PC-3 (cell line): Measurements from ENCODE around the gene SLC51B. TPM values are rescaled to one million over a fixed set of nuclear protein-coding genes. Genes with fewer than 3 reads are reported as not detected.

Experiments
- ATAC-seq: fragments of 200-7000 bp; cut with Tn5 transposase; 2 replicates; pipeline ENCODE4 v1.9.1; 2020; ENCODE audit warnings: mild to moderate bottlenecking, moderate library complexity
- BruUV-seq: library from RNA; stranded (reverse); fragments of 400-500 nt; replicated peaks from 2 replicates; lab custom pipeline; 2021; lab: Mats Ljungman, UMichigan
- CTCF ChIA-PET: fragments of 300-600 bp; sonication (Branson Sonifier 250); formaldehyde crosslinking; loops from one replicate; lab custom pipeline; 2022; ENCODE audit warnings: antibody characterized with exemption; lab: Charles Lee
- POLR2A ChIA-PET: fragments of 300-600 bp; sonication (Branson Sonifier 250); formaldehyde crosslinking; loops from one replicate; lab custom pipeline; 2022; ENCODE audit warnings: antibody characterized with exemption; ENCODE audit not compliant: unreplicated experiment; lab: Charles Lee
- DNase-seq: peaks from one replicate; pipeline ENCODE4 v3.0.0-alpha.2; 2015
- H2AFZ ChIP-seq: fragments of 300-600 bp; sonication (generic); 2 replicates; pipeline ENCODE4 v1.6.0; 2016; ENCODE audit warnings: antibody characterized with exemption, low read length
- H3F3A ChIP-seq: fragments of 300-600 bp; sonication (generic); one replicate; pipeline ENCODE4 v1.6.0; 2017; ENCODE audit warnings: antibody characterized with exemption, low read length, control low read depth, mild to moderate bottlenecking; ENCODE audit not compliant: unreplicated experiment
- H3K27ac ChIP-seq: fragments of 300-600 bp; sonication (generic); 2 replicates; pipeline ENCODE4 v1.5.1; 2016; ENCODE audit warnings: mild to moderate bottlenecking, low read length
- H3K27me3 ChIP-seq: fragments of 300-600 bp; sonication (generic); 2 replicates; pipeline ENCODE4 v1.6.1; 2016; ENCODE audit warnings: low read length, mixed read lengths
- H3K36me3 ChIP-seq: fragments of 300-600 bp; sonication (generic); 2 replicates; pipeline ENCODE4 v1.6.1; 2016; ENCODE audit warnings: low read depth, mixed run types, low read length, mixed read lengths
- H3K4me1 ChIP-seq: fragments of 300-600 bp; sonication (generic); 2 replicates; pipeline ENCODE4 v1.5.1; 2016; ENCODE audit warnings: low read length; ENCODE audit not compliant: insufficient read depth
- H3K4me2 ChIP-seq: fragments of 300-600 bp; sonication (generic); 2 replicates; pipeline ENCODE4 v1.6.0; 2016; ENCODE audit warnings: low read length
- H3K4me3 ChIP-seq: fragments of 300-600 bp; sonication (generic); 2 replicates; pipeline ENCODE4 v1.5.1; 2016; ENCODE audit warnings: mild to moderate bottlenecking, low read length, mixed read lengths
- H3K79me2 ChIP-seq: fragments of 300-600 bp; sonication (generic); 2 replicates; pipeline ENCODE4 v1.6.1; 2017; ENCODE audit warnings: low read length, mixed read lengths
- H3K9ac ChIP-seq: fragments of 300-600 bp; sonication (generic); 2 replicates; pipeline ENCODE4 v1.6.0; 2016; ENCODE audit warnings: mild to moderate bottlenecking, low read length
- H3K9me2 ChIP-seq: fragments of 300-600 bp; sonication (generic); replicated peaks from 2 replicates; pipeline ENCODE4 v1.6.1; 2016; ENCODE audit warnings: mixed run types, low read length, mixed read lengths
- H3K9me3 ChIP-seq: fragments of 300-600 bp; sonication (generic); 2 replicates; pipeline ENCODE4 v1.6.1; 2016; ENCODE audit warnings: low read length, mixed read lengths
- H4K20me1 ChIP-seq: fragments of 300-600 bp; sonication (generic); 2 replicates; pipeline ENCODE4 v1.6.1; 2016; ENCODE audit warnings: low read length, mixed read lengths
- EZH2 ChIP-seq: fragments of 300-600 bp; sonication (generic); IDR thresholded peaks from one replicate; pipeline ENCODE4 v1.6.1; 2017; ENCODE audit warnings: antibody characterized with exemption, mild to moderate bottlenecking, low read length; ENCODE audit not compliant: unreplicated experiment
- EZH2phosphoT487 ChIP-seq: fragments of 300-600 bp; sonication (generic); IDR thresholded peaks from 2 replicates; pipeline ENCODE4 v1.6.1; 2018; ENCODE audit warnings: mild to moderate bottlenecking, antibody characterized with exemption, low read length, borderline replicate concordance
- intact Hi-C: fragments of 100-400 bp; cut with micrococcal nuclease; formaldehyde crosslinking; loops from 2 replicates; pipeline ENCODE4 v1.9.0; 2023
- total RNA-seq: library from RNA; depleted of rRNA; stranded (reverse); fragments of >200 nt; gene quantifications from 2 replicates; pipeline ENCODE4 v1.2.3, GENCODE V29; 2014
- TF ChIP-seq, protein P1 (sequence below): fragments of 300-600 bp; sonication (generic); conservative IDR thresholded peaks from 2 replicates; pipeline ENCODE4 v1.5.1; 2017; ENCODE audit warnings: antibody characterized with exemption, low read depth, mild to moderate bottlenecking, low read length

The SLC51B gene
- total RNA-seq, 1 experiment from 2014 or later = not detected

DNA sequence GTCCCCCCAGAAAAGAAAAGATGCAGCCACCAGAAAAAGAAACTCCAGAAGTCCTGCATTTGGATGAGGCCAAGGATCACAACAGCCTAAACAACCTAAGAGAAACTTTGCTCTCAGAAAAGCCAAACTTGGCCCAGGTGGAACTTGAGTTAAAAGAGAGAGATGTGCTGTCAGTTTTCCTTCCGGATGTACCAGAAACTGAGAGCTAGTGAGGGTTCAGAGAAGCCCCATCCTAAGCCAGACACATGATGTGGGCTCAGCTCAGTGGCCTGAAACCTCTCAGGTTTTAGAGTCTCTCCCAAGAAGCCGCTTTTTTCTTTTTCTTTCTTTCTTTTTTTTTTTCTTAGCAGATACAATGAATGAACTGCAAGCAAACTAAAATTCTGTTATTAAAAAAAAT is 7.8 kb downstream of the SLC51B start:
- ATAC-seq = no peak

DNA sequence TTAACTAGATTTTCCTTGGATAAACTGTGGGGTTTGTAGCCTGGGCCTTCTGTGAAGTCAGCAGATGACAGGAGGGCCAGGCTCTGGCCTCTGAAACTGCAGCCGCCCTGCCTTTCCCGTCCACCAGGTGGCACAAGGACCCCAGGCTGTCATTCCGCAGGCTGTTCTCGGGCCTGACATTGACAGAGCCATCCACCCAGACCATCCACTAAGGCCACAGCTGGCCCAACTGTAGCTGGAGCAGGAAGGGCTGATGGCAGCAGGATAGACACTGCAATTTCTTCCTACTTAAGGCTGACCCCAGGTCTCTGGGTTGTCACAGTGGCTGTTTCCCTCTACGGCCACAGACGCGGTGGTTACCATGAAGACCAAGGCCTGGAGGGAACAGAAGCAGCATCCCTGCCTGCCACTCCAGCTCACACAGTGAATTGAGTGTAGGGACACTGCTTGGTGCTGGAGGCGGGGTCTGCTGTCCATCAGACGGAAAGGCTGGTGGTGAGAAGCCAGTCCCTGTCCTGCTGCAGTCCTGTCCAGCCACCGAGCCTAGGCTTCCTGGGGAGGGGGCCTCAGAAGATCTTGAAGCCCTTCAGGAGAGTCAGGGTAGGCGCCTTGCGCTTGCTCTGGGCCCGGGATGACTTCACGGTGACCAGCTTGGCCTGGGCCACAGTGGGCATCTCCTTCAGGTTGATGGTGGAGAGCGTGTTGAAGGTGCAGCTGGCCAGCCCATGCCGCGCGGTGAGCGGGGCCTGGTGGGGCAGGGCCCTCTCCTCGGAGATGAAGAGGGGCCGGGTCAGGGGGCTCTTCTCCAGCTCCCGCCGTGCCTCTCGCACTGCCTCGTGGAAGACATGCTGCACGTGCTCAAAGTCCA is 9.4 kb downstream of the SLC51B start:
- CTCF ChIA-PET = interaction anchor here (0.5 to 0.6 kb wide), 3 partner anchors 85 to 250 kb away, joined by 4 to 7 read pairs (median 5); partner anchors contain the start of genes CLPX and RNU5B-1
- POLR2A ChIA-PET = interaction anchor here (0.6 kb wide), 1 partner anchor 232 kb away, joined by 3 read pairs; the partner anchor contains the start of gene PARP16
- peak; percentile 80 for ATAC-seq
- H3K27ac ChIP-seq = no peak overlapping the region
- no peaks in the 10 kb centered on the region for H3F3A ChIP-seq
- no peaks in the 10 kb centered on the region for H3K27me3 ChIP-seq
- H3K9ac ChIP-seq = no peak overlapping the region
- no peak overlapping the region for H2AFZ ChIP-seq
- H4K20me1 ChIP-seq = no peaks in the 10 kb centered on the region
- intact Hi-C loops = loop anchor here (1.0 to 10.0 kb wide), 3 partner anchors 21 to 220 kb away; no protein-coding TSS in a partner anchor
- H3K4me1 ChIP-seq = peaks cover 22% of the 10 kb centered on the region
- TF ChIP-seq EZH2phosphoT487 (no peak), EZH2 (no peak)
- TF ChIP-seq, protein P1, sequence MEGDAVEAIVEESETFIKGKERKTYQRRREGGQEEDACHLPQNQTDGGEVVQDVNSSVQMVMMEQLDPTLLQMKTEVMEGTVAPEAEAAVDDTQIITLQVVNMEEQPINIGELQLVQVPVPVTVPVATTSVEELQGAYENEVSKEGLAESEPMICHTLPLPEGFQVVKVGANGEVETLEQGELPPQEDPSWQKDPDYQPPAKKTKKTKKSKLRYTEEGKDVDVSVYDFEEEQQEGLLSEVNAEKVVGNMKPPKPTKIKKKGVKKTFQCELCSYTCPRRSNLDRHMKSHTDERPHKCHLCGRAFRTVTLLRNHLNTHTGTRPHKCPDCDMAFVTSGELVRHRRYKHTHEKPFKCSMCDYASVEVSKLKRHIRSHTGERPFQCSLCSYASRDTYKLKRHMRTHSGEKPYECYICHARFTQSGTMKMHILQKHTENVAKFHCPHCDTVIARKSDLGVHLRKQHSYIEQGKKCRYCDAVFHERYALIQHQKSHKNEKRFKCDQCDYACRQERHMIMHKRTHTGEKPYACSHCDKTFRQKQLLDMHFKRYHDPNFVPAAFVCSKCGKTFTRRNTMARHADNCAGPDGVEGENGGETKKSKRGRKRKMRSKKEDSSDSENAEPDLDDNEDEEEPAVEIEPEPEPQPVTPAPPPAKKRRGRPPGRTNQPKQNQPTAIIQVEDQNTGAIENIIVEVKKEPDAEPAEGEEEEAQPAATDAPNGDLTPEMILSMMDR = peak; percentile 79
- no TSS peak for BruUV-seq
- no peaks in the 10 kb centered on the region for H3K9me3 ChIP-seq
- H3K36me3 ChIP-seq = no peaks in the 10 kb centered on the region
- H3K4me2 ChIP-seq = no peak overlapping the region
- peak; percentile 65 for DNase-seq
- H3K9me2 ChIP-seq = no peaks in the 10 kb centered on the region
- no peaks in the 10 kb centered on the region for H3K79me2 ChIP-seq
- H3K4me3 ChIP-seq = no peak overlapping the region

More for the DNA sequence above, 7.8 kb downstream of the SLC51B start:
- BruUV-seq = no TSS peak
- H3K79me2 ChIP-seq = no peaks in the 10 kb centered on the region
- H3K27me3 ChIP-seq = no peaks in the 10 kb centered on the region
- no peaks in the 10 kb centered on the region for H4K20me1 ChIP-seq
- no peak for DNase-seq
- no peak for TF ChIP-seq EZH2phosphoT487
- TF ChIP-seq, protein P1 = no peak
- peaks cover 23% of the 10 kb centered on the region for H3K4me1 ChIP-seq
- no peaks in the 10 kb centered on the region for H3K36me3 ChIP-seq
- no peak overlapping the region for H3K27ac ChIP-seq
- no peak overlapping the region for H3K9ac ChIP-seq
- intact Hi-C loops = loop anchor here (10.0 kb wide), 1 partner anchor 222 kb away; no protein-coding TSS in a partner anchor
- H3K9me2 ChIP-seq = no peaks in the 10 kb centered on the region
- no peaks in the 10 kb centered on the region for H3F3A ChIP-seq
- CTCF ChIA-PET = no interaction called here
- no peak overlapping the region for H2AFZ ChIP-seq
- no peaks in the 10 kb centered on the region for H3K9me3 ChIP-seq
- no peak overlapping the region for H3K4me3 ChIP-seq
- POLR2A ChIA-PET = no interaction called here
- no peak overlapping the region for H3K4me2 ChIP-seq
